Tibial nerve (tissue), 4 donors: ENCODE results near the gene SPATA6L. TPM values are rescaled to one million over a fixed set of nuclear protein-coding genes. Genes with fewer than 3 reads are reported as not detected.

Source experiments
- DNase-seq, 2 donors: peaks; one replicate each; pipeline ENCODE4 v3.0.0-alpha.2; 2019; ENCODE audit warnings: low spot score in 2 of 2
- H3K27ac ChIP-seq, 4 donors: fragments of 200-600 bp; sonication (generic) in 3 of 4; one replicate each; pipeline ENCODE4 v1.5.1; 2017 to 2019; ENCODE audit warnings: mild to moderate bottlenecking in 1 of 4
- H3K27me3 ChIP-seq, 2 donors: fragments of 200-600 bp; sonication (generic) in 1 of 2; one replicate each; pipeline versions ENCODE4 v1.5.1 to v1.6.0; 2017 to 2019
- H3K36me3 ChIP-seq, 3 donors: fragments of 200-600 bp; sonication (generic); one replicate each; pipeline ENCODE4 v1.5.1; 2018 to 2019
- H3K4me1 ChIP-seq, 4 donors: fragments of 200-600 bp; sonication (generic) in 3 of 4; one replicate each; pipeline ENCODE4 v1.5.1; 2017 to 2019
- H3K4me3 ChIP-seq, 4 donors: fragments of 200-600 bp; sonication (generic) in 3 of 4; one replicate each; pipeline ENCODE4 v1.5.1; 2017 to 2019; ENCODE audit warnings: mild to moderate bottlenecking in 1 of 4, moderate library complexity in 1 of 4
- H3K9me3 ChIP-seq, 4 donors: fragments of 200-600 bp; sonication (generic) in 3 of 4; one replicate each; pipeline ENCODE4 v1.5.1; 2017 to 2019
- EP300 ChIP-seq, 2 donors: sonication (generic); formaldehyde crosslinking; IDR thresholded peaks; one replicate each; pipeline ENCODE4 v1.6.1; 2017; ENCODE audit warnings: antibody characterized with exemption in 2 of 2, mild to moderate bottlenecking in 1 of 2
- POLR2A ChIP-seq, 2 donors: fragments of 450-650 bp; IDR thresholded peaks; one replicate each; pipeline ENCODE4 v1.6.1; 2017; ENCODE audit warnings: antibody characterized with exemption in 2 of 2, mild to moderate bottlenecking in 2 of 2, moderate library complexity in 2 of 2
- WGBS, 2 donors: methylation state at CpG; one replicate each; pipeline ENCODE4 v1.1.5; 2018; 5-methylcytosine and 5-hydroxymethylcytosine counted together
- total RNA-seq, 4 donors: library from RNA; depleted of rRNA; stranded (reverse); fragments of >200 nt; gene quantifications; one replicate each; pipeline ENCODE4 v1.1.0, GENCODE V29; 2016
- TF ChIP-seq, protein P1 (sequence below), 5 experiments: fragments of 200-600 bp in 3 of 5; fragments of 450-650 bp in 2 of 5; sonication (generic) in 3 of 5; IDR thresholded peaks; one replicate each; pipeline ENCODE4 v1.5.1; 2016 to 2019; ENCODE audit warnings: antibody characterized with exemption in 5 of 5, mild to moderate bottlenecking in 3 of 5, moderate library complexity in 2 of 5

SPATA6L gene
- total RNA-seq, 4 donors from 2014 or later: 1.3 to 5.4 (median 3.8) TPM

DNA sequence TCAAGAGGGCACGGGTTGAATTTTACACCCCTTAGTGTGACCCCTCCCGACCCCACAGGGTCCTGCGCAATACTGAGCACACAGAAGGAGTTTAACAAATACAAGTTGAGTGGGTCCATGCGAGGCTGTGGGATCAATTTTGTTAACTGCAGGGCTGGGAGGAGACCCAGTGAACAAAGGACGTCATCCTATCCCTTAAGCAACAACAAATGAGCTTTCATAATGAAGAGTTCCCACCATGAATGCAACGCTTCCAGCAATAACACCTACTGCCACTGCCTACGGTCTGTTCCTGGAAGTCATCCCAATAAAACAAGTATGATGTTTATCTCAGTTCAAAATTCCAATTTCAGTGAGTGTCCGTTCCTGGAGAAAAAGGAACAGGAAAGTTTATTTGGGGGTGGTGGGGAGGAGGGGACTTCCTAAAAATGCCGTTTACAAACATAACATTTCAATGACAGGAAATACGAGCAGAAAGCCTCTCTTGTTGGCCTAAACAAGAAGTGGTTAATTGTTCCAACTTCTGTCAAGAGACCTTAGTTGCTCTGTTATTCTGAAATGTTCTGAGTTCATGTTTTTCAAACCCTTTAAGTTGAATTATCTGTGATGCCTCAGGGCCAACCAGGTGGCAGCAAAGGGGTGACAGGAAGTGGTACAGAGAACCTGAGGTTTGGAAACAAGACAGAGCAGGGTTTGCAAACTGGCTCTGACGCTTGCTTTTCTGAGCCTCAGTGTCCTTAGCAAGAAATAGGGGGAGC lies 69.9 kb downstream of the SPATA6L start:
- Histone ChIP-seq H3K27ac (peak overlapping the region; percentile 32 to 78 (median 60)), H3K36me3 (no peaks in the 10 kb centered on the region), H3K27me3 (no peaks in the 10 kb centered on the region), H3K9me3 (no peaks in the 10 kb centered on the region), H3K4me1 (peaks cover 0 to 19% (median 2%) of the 10 kb centered on the region in 4 donors), H3K4me3 (no peak overlapping the region)
- TF ChIP-seq, protein P1, sequence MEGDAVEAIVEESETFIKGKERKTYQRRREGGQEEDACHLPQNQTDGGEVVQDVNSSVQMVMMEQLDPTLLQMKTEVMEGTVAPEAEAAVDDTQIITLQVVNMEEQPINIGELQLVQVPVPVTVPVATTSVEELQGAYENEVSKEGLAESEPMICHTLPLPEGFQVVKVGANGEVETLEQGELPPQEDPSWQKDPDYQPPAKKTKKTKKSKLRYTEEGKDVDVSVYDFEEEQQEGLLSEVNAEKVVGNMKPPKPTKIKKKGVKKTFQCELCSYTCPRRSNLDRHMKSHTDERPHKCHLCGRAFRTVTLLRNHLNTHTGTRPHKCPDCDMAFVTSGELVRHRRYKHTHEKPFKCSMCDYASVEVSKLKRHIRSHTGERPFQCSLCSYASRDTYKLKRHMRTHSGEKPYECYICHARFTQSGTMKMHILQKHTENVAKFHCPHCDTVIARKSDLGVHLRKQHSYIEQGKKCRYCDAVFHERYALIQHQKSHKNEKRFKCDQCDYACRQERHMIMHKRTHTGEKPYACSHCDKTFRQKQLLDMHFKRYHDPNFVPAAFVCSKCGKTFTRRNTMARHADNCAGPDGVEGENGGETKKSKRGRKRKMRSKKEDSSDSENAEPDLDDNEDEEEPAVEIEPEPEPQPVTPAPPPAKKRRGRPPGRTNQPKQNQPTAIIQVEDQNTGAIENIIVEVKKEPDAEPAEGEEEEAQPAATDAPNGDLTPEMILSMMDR (IDR thresholded peaks at IDR 0.05): no peak
- TF ChIP-seq EP300 (IDR thresholded peaks at IDR 0.05): peak in 1 of 2 donors; percentile 76
- peak in 1 of 2 donors; percentile 19 for DNase-seq
- WGBS, 2 donors: 33 to 35% methylated on average over 11 of the region's 11 CpGs

DNA sequence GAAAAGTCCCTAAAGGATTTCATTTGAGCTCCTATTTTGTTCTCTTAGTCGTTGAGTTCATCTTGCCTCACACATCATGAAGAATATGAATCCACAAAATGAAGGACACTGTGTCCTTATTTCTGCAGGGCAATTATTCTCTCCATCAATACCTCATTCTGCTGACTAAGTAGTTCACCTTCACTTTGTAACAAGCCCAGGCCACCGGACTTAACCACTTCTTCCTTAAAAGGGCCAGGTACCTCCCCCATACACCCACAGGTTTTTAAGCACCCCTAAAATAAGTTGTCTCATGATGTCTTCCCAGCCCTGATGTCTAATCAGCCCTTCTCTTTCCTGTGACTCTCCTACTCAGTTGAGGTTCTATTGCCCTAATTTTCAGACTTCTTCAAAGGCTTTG lies 71.3 kb downstream of the SPATA6L start:
- Histone ChIP-seq H3K36me3 (no peaks in the 10 kb centered on the region), H3K4me3 (no peak overlapping the region), H3K9me3 (no peaks in the 10 kb centered on the region), H3K4me1 (peaks cover 0 to 28% (median 2%) of the 10 kb centered on the region in 4 donors), H3K27ac (peak overlapping the region; percentile 2 to 78 (median 34)), H3K27me3 (no peaks in the 10 kb centered on the region)
- no peak for TF ChIP-seq EP300 (IDR thresholded peaks at IDR 0.05)
- TF ChIP-seq POLR2A (IDR thresholded peaks at IDR 0.05): no peak
- DNase-seq: no peak
- 60 to 70% methylated on average over 2 of the region's 2 CpGs for WGBS, 2 donors

DNA sequence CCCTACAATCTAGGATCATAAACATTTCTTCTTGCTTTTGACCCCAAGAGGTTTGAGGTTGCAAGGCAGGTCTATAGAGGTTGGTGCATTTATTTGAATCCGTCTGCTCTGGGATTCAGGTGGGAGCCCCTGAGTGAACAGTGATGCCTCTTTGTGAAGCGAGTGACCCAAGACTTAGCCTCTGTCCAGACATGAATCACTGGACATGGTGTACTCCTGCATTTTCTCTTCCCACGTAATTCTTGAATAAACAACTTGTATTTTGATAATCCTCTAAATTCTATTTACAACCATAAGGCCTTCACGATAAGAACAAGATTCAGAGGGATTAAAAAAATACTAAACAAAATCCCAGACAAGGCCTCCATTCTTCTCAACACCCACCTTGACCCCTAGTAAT lies 71.7 kb downstream of the SPATA6L start:
- TF ChIP-seq POLR2A (IDR thresholded peaks at IDR 0.05): no peak
- no peak for TF ChIP-seq EP300 (IDR thresholded peaks at IDR 0.05)
- TF ChIP-seq, protein P1 (IDR thresholded peaks at IDR 0.05): no peak
- Histone ChIP-seq H3K27me3 (no peaks in the 10 kb centered on the region), H3K27ac (peak overlapping the region; percentile 2 to 78 (median 34)), H3K4me1 (peaks cover 0 to 28% (median 2%) of the 10 kb centered on the region in 4 donors), H3K4me3 (no peak overlapping the region), H3K36me3 (no peaks in the 10 kb centered on the region), H3K9me3 (no peaks in the 10 kb centered on the region)
- WGBS, 2 donors: 66 to 68% methylated on average over 4 of the region's 4 CpGs
- peak in 1 of 2 donors; percentile 34 for DNase-seq

DNA sequence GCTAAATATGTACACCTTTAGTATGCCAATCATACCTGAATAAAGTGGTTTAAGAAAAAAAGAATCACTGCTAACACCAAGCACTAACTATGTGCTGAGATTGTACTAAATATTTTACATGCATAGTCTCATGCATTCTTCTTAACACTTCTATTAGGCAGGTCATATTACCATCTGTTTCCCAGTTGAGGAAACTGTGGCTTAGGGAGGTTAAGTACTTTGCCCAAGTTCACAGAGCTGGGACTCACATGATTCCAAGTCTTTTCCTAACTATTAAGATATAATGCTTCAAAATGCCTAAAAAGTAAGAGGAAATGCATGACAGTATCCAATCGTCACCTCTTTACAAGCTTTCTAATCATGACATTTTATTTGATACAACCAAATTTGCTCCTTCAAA lies 73.4 kb downstream of the SPATA6L start:
- no peak overlapping the region for H3K4me3 ChIP-seq
- no peaks in the 10 kb centered on the region for H3K9me3 ChIP-seq
- no peak overlapping the region for H3K27ac ChIP-seq
- H3K27me3 ChIP-seq: no peaks in the 10 kb centered on the region
- H3K36me3 ChIP-seq: no peaks in the 10 kb centered on the region
- peaks cover 0 to 28% (median 2%) of the 10 kb centered on the region in 4 donors for H3K4me1 ChIP-seq
- no peak for DNase-seq
- 81 to 84% methylated on average over 1 of the region's 1 CpG for WGBS, 2 donors
- no peak for TF ChIP-seq EP300 (IDR thresholded peaks at IDR 0.05)
- TF ChIP-seq, protein P1 (IDR thresholded peaks at IDR 0.05): no peak
- TF ChIP-seq POLR2A (IDR thresholded peaks at IDR 0.05): no peak

DNA sequence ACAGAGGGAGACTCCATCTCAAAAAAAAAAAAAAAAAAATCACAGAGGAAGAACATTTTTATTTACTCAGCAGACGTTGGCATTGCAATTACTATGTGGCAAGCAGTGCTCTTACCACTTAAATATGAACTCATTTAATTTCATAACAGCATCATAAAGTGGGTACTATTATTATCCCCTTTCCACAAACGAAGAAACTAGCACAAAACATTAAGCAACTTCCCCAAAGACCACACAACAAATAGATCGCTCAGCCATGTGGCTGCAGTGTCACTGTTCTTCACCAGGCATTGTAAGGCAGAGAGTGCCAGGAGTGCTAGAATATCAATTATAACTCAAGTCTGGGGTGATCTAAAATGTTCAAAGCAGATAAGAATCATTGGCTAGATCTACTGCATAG lies 74.0 kb downstream of the SPATA6L start:
- Histone ChIP-seq H3K36me3 (no peaks in the 10 kb centered on the region), H3K27me3 (no peaks in the 10 kb centered on the region), H3K9me3 (no peaks in the 10 kb centered on the region), H3K4me3 (no peak overlapping the region), H3K27ac (no peak overlapping the region), H3K4me1 (peaks cover 0 to 28% (median 2%) of the 10 kb centered on the region in 4 donors)
- 69 to 89% methylated on average over 3 of the region's 3 CpGs for WGBS, 2 donors
- TF ChIP-seq, protein P1 (IDR thresholded peaks at IDR 0.05): no peak
- no peak for TF ChIP-seq POLR2A (IDR thresholded peaks at IDR 0.05)
- no peak for TF ChIP-seq EP300 (IDR thresholded peaks at IDR 0.05)
- DNase-seq: no peak
